GM19468 (cell line): ENCODE measurements around the gene RIOX2.

Source experiments
- ATAC-seq: cut with Tn5 transposase; IDR thresholded peaks from one replicate; pipeline ENCODE4 v1.9.1; 2021; ENCODE audit warnings: mild to moderate bottlenecking, moderate library complexity, moderate number of reproducible peaks; ENCODE audit not compliant: unreplicated experiment; ENCODE audit errors: extremely low read depth

RIOX2 gene

DNA sequence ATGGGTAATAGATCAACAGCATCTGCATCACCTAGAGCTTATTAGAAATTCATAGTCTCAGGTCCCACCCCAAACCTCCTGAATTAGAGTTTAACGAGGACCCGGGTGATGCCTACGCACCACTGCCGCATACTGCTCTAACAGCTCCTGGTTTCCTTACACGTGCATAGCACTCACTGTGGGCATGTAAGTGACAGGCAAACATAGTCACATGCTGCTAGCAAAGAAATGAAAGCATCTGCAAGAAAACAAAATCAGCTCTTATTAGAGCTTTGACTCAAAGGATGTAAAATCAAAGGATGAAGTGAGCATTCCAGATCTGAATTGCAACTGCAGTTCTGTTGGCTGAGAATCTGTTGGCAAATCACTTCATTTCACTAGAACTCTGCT lies 19.1 kb upstream of the RIOX2 start:
- ATAC-seq = no peak

- ATAC-seq = no peak
These were observed 18.5 kb upstream of the RIOX2 start for GRCh38 chr3:97990624-97991292.

GRCh38 chr3:97988784-97989568 lies 16.7 kb upstream of the RIOX2 start:
- ATAC-seq = no peak

- no peak for ATAC-seq
These were observed 15.1 kb upstream of the RIOX2 start for GRCh38 chr3:97987306-97987705.

GRCh38 chr3:97983933-97984491 lies 11.8 kb upstream of the RIOX2 start:
- no peak for ATAC-seq

- ATAC-seq = no peak
These were observed 9.7 kb upstream of the RIOX2 start for GRCh38 chr3:97981886-97982285.

GRCh38 chr3:97979610-97980009 lies 7.4 kb upstream of the RIOX2 start:
- no peak for ATAC-seq

- ATAC-seq = no peak
These were observed 3.2 kb upstream of the RIOX2 start for GRCh38 chr3:97975466-97975865.

DNA sequence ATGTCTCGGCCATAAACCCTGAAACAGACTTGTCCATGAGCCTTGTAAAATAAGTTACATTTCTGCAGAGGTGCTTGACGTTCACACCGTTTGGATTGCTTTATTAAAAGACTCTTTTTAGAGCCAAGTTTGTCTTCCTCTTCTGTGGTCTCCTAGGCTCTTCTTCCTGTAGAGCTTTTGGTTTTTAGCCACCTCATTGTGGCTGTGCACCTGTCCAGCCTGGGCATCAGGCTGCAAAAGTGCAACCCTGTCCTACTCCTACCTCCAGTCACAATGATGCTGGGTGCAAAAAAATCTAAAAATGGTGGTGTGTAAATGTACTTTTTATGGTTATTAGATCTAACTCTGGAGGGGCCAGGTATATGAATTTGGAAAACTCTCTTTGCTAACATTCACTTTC lies 2.8 kb upstream of the RIOX2 start:
- ATAC-seq = no peak

DNA sequence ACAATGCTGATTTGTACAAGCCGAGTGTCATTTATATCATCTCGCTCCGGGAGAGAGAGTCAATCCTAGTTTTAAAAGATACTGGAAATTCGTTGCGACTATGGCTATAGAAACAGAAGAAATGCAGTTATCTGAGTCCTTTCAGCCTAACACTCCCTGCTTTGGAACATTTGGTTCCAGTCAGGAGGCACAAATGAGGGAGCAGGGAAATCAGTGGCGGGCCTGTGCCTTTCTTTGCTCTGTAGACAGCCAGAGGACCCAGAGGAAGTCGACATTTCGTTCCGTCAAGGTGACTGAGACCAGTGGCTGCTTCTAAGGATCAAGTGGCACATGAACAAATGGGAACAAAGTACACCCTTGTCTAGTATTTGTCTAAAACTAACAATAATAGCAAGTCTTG lies 745 bp upstream of the RIOX2 start:
- ATAC-seq = no peak

- ATAC-seq = no peak
These were observed 1.1 kb downstream of the RIOX2 start for GRCh38 chr3:97970956-97971620.

DNA sequence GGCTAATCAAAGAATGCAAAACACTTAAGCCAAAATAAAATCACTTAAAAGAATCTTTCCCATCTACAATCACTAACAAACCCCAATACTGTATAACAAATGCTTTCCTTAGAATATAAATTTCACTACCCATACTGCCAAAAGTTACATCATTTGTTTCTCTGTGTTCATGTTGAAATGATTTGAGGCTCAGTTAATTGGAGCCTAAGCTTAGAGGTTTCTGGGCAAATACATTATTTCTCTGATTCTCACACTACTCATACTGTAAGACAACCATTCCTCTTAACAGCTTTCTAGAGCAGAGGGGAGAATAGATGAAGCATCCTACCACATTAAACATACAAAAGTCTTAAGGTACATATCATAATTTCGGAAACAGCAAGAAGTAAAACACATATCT lies 2.1 kb downstream of the RIOX2 start:
- no peak for ATAC-seq

DNA sequence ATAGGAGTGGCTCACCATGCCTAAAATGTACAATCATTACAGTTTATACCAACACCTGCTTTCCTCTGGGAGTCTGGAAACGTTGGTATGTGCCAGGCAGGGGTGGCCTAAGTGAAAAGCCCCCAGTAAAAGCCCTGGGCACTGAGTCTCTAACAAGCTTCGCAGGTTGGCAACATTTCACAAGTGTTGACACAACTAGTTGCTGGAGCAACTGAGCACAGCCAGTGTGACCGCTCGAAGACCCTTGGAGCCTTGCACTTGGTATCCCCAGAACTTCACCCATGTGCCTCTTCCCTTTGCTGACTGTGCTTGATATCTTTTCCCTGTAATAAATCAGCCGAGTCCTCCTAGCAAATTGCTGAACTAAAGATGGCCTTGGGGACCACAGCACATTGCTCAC lies 2.7 kb downstream of the RIOX2 start:
- no peak for ATAC-seq

- ATAC-seq = no peak
These were observed 3.9 kb downstream of the RIOX2 start for GRCh38 chr3:97968376-97968775.

- no peak for ATAC-seq
These were observed 4.3 kb downstream of the RIOX2 start for GRCh38 chr3:97967966-97968365.

DNA sequence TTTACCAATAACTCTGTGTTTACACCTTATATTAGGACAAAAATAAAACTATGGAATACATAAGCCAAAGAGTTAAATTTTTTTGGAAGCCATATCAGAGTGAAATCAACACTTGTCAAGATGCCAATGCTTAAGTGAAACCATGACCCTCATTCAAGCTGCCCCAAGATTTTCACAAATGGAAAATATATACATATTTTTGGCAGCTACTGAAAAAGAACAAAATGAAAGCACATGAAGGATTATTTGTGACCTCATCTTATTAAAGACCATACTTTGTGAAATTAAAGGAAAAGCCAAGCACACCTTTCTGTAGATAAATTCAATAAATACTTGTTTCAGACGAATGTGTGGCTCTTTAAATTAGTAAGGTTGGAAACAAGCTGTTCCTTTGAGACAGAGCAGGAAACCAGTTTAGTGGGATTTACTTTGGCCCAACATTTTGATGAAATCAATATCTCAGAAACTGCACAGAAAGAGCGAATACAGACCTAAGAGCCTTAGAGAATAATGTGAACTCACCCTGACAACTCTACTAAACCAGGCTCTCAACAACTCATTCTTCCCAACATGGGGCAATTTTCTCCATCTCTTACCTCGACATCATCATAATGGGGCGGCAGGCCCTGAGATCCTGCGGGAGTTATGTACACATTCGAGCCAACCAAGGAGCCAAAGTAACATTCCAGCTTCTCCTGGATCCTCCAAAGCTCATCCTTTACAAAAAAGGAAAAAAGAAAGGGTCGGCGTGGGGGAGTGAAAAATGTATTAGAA lies 11.1 kb downstream of the RIOX2 start:
- ATAC-seq = no peak

- ATAC-seq = no peak
These were observed 11.7 kb downstream of the RIOX2 start for GRCh38 chr3:97960551-97960950.

GRCh38 chr3:97959872-97960271 lies 12.4 kb downstream of the RIOX2 start:
- no peak for ATAC-seq

- no peak for ATAC-seq
These were observed 13.4 kb downstream of the RIOX2 start for GRCh38 chr3:97958796-97959195.

DNA sequence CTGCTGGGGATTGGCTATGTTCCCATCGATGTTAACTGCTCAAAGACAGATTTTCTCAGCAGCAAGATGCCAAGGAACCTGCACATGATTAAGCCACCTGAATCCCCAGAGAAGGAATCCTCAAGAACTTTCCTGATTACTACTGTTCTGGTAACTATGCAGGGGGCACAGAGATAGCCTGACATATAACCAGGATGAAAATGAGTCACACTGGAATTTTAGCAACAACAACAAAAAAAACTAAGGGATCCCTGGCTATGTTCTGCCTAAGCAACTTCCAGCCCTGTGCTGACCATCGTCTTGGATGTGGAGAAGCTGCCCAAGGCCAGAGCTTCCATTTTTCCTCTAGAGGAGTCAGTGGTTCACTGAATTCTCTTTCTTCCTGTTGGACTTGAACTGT lies 13.8 kb downstream of the RIOX2 start:
- ATAC-seq = no peak
